ENCODE results near the gene CERKL.
A peak's percentile ranks its signal among the peaks of the same experiment; 100 is the strongest.

The CERKL gene

DNA sequence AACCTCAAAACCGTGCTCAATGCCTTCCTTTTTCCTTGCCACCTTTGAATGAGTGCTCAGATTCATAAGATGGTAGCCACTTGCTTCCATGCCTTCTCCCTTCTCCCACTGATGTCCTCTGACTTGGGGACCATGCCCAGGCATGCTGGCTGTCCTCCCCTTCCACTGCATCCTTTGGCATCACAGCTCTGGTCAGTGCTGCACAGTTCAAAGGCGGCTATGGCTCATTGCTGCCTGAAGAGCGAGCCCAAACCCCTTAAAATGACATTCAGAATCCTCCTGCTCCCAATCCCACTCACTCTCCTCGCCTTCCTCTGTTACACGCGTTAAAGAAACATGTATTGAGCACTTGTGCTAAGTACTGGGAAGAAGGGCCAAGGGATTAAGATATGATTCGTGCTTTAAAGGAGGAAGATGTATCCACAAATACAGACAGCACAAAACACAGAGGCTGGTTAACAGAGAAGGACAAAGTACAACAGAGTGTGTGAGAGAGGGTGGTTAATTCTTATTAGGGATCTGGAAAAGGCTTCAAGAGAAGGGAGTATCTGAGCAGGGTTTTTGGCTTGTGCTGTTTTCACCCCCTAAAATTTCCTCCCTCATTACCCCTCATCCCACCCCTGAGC, 81.8 kb downstream of the CERKL start:
- DNase-seq (ENCODE audit: low read depth in 1 of 2, low spot score in 1 of 2), result no peak
- no peak for TF ChIP-seq JUND (IDR thresholded peaks at IDR 0.05; ENCODE audit: low read depth)
- in situ Hi-C loops (cut with HindIII; ENCODE audit: low pct_unique_long_range_greater_than_20kb, low sequenced_read_pairs), result no loop called here

DNA sequence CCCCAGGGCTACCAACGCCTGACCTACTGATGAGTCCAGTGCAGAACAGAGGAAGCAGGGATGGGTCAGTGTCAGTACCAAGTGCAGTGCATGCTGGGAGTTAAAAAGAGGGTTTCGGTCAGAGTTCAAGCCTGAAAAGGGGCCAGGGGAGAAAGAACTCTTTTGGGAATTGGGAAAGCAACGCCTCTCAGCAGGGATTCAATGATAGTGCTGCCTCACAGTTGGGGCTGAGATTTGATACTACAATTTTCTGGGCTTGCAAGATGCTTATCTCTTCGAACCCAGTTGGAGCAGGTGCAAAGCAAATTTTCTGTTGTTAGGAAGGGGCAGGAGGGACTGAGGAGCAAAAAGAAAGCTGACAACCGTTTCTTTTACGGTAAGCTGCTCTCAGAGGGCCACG, 82.6 kb downstream of the CERKL start:
- no peak for DNase-seq (ENCODE audit: low read depth in 1 of 2, low spot score in 1 of 2)
- no peak for TF ChIP-seq JUND (IDR thresholded peaks at IDR 0.05; ENCODE audit: low read depth)
- in situ Hi-C loops (cut with HindIII; ENCODE audit: low pct_unique_long_range_greater_than_20kb, low sequenced_read_pairs), result no loop called here

DNA sequence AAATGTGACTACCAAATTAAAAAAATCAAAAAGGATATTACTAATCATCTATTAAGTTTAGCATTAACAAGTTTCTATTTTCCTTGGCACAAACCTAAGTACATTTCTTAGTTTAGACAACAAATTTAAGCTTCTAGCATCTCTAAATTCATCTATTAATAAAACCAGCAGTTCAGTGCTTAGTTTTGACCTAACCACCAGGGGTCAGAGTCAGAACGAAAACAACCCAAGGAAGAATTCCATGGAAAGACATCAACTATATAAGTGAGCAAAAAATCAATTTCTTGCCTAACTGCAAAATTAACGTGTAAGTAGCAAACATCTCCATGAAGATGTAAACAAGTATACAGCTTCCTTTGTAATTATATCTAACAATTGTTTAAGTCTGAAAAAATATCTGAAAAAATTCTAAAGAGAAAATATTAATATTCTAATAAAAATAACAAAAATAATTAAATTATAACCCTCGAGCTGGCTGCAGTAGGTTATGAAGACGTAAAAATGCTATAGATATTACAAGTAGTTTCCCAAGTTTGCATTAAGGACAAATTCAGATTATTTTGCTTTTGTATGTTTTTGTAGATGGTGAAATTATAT, 83.7 kb downstream of the CERKL start:
- in situ Hi-C loops (cut with HindIII; ENCODE audit: low pct_unique_long_range_greater_than_20kb, low sequenced_read_pairs), result no loop called here
- peak in 1 of 2 experiments; percentile 50 for DNase-seq (ENCODE audit: low read depth in 1 of 2, low spot score in 1 of 2)
- no peak for TF ChIP-seq JUND (IDR thresholded peaks at IDR 0.05; ENCODE audit: low read depth)

DNA sequence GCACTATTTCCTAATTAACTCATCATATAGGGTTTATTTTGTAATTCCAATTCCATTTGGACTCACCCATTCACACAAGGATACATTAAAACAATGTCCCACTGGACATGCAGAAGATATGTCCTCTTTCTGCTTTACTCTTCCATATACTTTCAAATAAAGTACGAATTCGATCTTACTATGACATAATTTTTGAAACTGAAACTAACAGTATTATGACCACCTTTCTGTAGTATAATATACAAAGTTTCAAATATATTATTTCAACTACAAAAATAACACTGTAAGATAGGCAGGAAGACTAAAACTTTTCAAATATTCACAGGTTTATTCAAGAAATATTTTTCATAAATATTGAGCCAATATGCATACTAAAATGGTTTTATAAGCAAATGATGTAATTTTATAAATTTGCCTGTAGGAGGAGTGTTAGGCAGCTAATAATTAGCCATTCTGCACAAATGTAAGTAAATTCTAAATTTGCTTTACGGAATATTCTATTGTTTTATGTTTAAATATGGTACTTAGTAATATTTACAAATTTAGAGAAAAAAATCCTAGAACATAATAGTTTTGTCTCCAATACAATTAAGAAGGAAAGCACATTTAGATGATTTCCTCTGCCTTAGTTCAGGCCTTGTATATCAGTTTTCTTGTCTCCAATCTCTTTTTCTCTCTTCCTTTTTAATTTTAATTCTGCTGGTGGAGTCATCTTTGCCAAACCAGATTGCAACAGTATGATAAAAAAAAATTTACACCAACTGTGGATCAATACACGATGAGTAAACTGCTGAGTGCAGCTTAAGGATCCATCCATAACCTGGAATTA, 85.9 kb downstream of the CERKL start:
- peak in 1 of 2 experiments; percentile 6 for DNase-seq (ENCODE audit: low read depth in 1 of 2, low spot score in 1 of 2)
- in situ Hi-C loops (cut with HindIII; ENCODE audit: low pct_unique_long_range_greater_than_20kb, low sequenced_read_pairs), result no loop called here
- TF ChIP-seq JUND (IDR thresholded peaks at IDR 0.05; ENCODE audit: low read depth), result no peak

DNA sequence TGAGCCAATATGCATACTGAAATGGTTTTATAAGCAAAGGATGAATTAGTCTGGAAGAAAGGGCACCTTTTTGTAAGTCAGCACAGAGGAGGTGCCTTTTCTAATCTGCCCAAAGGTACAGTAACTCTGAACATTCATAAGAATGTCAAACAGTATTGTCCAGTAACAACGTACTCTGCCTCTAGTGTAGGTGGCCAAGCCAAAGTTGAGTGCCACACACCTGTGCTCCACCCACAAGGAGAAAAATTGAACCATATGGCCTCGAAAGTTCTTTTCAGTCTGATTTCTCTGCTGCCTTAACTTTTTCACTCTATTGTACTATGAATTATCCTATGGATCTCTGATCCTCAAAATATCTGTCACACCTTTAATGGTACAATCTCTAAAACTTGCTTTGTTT, 86.8 kb downstream of the CERKL start:
- TF ChIP-seq JUND (IDR thresholded peaks at IDR 0.05; ENCODE audit: low read depth), result no peak
- no peak for DNase-seq (ENCODE audit: low read depth in 1 of 2, low spot score in 1 of 2)
- in situ Hi-C loops (cut with HindIII; ENCODE audit: low pct_unique_long_range_greater_than_20kb, low sequenced_read_pairs), result no loop called here

DNA sequence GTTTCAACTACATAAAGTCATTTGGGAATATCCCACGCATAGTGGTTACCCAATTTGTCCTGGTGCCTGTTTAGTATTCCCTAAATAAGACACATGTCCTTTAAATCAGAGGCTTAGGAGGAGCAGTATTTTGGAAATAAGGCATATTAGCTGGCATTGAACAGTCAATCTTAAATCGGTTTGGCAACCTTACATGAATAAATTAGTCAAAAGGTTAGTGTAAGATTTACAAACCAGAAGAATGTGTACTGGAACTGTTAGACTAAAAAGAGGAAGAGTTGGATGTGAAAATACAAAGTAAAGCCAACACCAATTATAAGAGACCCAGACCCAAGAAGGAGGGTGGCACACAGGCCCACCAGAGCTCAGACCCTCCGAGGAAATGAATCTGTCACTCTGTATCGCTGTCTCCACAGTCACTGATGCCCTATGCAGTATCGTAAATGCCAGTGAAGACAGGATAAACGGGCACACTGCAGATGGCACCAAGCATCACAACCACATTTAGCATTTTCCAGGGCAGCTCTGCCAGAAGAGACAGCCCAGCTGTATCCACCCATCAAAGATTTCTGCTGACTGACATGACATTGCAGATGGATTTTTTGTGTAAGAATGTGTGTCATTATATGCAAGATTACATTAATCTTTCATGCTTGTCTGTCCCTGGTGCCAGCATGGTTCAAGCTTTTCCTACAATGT, 90.4 kb downstream of the CERKL start:
- TF ChIP-seq JUND (IDR thresholded peaks at IDR 0.05; ENCODE audit: low read depth), result no peak
- in situ Hi-C loops (cut with HindIII; ENCODE audit: low pct_unique_long_range_greater_than_20kb, low sequenced_read_pairs), result no loop called here
- DNase-seq (ENCODE audit: low read depth in 1 of 2, low spot score in 1 of 2), result no peak

DNA sequence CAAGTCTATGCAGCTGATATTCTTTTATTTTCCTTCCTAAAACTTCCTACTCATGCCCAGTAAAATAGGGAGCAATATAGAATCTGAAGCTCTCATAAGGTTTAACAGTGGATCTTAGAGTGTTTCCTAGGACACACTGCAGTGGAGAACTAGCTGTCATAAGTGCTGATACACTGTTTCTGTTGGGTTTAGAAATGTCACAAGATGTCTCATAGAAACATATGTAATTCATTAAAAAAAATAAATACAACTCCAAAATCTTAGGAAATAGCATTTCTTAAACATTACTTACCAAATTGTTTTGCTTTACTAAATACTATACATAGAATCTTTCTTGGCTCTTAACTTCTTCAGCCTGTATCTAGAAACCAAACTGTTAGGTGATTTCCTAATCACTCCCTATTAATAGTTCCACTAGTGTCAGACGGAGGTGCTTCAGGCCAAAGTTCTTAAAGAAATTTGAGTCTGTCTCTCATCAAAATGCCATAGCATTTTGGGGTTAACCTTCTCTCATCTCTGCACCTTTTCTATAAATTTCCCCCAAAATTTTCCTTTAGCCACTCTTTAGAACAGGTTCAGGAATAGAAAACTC, 93.7 kb downstream of the CERKL start:
- no peak for DNase-seq (ENCODE audit: low read depth in 1 of 2, low spot score in 1 of 2)
- in situ Hi-C loops (cut with HindIII; ENCODE audit: low pct_unique_long_range_greater_than_20kb, low sequenced_read_pairs), result no loop called here
- TF ChIP-seq JUND (IDR thresholded peaks at IDR 0.05; ENCODE audit: low read depth), result no peak

DNA sequence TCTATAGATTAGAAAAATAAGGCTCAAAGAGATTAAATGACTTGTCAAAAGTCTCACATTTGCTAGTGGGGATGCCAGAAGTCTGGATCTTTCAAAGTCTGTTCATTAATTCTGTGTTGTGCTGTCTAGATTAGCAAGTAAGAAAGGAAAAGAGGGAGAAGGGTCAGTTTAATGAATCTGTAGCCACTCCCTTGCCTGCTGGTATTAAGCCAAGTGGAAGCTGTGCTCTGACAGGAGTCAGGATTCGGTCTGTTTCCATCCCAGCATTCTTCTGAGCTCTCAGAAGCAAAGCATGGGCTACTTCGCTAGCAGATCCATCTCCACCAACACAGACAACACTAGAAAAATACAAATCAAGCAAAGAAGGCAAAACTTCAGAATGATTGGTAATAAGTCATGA, 98.5 kb downstream of the CERKL start:
- in situ Hi-C loops (cut with HindIII; ENCODE audit: low pct_unique_long_range_greater_than_20kb, low sequenced_read_pairs), result no loop called here
- no peak for DNase-seq (ENCODE audit: low read depth in 1 of 2, low spot score in 1 of 2)

DNA sequence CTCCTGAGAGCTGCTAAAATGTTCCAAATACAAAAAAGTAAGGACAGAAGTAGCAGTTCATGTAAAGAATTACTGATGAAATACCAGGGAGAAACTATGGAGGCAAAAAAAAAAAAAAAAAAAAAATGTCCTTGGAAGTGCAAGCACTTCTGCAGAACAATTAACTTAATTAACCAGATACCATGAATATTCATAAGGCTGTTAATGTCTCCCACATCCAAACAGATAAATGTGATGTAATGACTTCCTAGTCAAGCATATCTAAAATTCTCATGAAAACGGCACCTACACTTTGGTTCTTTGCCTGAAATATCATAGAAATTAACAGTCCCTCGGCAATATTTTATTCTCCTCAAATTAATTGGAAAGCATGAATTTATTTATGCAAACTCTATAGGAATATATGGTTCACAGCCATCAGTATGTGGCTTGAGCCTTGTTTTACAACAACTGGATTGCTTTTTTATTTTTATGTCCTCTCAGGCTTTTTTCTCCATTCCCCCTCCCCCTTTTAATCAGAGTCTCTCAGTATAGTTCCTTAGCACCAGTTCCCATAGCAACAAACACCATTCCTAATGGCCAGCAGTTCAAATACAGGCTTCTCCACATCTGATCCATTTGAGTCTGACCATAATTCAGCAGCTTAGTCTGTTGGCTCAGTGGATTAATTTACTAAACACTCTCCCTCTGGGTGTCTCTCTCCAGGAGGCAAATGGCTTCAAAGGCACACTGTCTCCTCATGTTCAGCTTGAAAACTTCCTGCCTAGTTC, 102.7 kb downstream of the CERKL start:
- in situ Hi-C loops (cut with HindIII; ENCODE audit: low pct_unique_long_range_greater_than_20kb, low sequenced_read_pairs), result no loop called here
- TF ChIP-seq JUND (IDR thresholded peaks at IDR 0.05; ENCODE audit: low read depth), result no peak
- DNase-seq (ENCODE audit: low read depth in 1 of 2, low spot score in 1 of 2), result no peak

More for the DNA sequence above, 98.5 kb downstream of the CERKL start:
- no peak for TF ChIP-seq JUND (IDR thresholded peaks at IDR 0.05; ENCODE audit: low read depth)

DNA sequence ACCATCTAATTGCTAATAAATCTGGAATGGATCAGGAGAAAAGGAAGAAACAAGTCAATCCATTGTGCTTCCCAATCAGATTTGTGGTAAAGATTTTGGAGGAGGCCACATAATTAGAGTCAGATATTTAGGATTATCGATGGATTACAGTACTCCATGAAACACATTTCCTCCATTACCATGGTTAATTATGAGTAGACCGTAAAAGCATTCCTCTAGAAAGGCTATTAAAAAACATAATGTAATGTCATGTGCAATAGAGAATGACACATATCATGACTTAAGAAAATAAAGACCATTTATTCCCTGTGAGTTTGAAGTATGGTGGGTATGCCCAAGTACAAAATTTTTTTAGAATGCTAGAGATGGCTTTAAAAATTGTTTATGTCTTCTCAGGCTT, 103.7 kb downstream of the CERKL start:
- in situ Hi-C loops (cut with HindIII; ENCODE audit: low pct_unique_long_range_greater_than_20kb, low sequenced_read_pairs), result no loop called here
- no peak for DNase-seq (ENCODE audit: low read depth in 1 of 2, low spot score in 1 of 2)
- no peak for TF ChIP-seq JUND (IDR thresholded peaks at IDR 0.05; ENCODE audit: low read depth)

DNA sequence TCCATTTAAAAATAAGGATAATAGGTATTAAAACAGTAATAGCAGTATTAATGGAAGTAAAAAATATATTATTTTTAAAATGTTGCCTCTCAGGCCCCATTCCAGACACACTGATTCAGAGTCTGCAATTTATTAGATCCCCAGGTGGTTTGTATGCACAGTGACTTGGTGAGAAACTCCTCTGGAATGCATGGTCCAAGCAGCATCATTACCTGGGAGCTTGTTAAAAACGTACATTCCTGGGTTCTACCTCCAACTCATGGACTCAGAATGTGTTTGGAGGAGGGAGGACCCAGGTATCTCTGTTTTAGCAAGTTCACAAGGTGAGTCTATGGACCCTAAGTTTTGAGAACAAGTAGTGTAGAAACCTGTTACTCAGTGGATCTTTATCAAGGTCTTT, 104.1 kb downstream of the CERKL start:
- no peak for TF ChIP-seq JUND (IDR thresholded peaks at IDR 0.05; ENCODE audit: low read depth)
- DNase-seq (ENCODE audit: low read depth in 1 of 2, low spot score in 1 of 2), result no peak
- in situ Hi-C loops (cut with HindIII; ENCODE audit: low pct_unique_long_range_greater_than_20kb, low sequenced_read_pairs), result no loop called here

DNA sequence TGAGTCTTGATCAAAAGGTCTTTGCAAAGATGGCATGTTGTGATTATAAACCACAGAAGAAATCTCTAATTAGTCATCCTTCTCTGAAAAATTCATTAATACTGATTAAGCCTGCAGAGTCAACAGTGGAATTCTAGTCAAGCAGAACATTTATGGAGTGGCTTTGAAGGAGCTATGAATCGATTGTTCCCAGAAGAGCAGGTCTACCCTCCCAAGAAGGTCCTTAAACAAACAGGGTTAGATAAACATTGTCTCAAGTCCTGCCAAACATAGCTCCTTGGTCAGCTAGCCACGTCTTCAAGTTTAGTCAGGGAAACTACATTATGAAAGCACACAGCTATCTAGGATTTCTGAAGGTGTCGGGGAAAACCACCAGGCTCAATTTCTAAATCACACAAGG, 110.8 kb downstream of the CERKL start:
- DNase-seq (ENCODE audit: low read depth in 1 of 2, low spot score in 1 of 2), result peak in 1 of 2 experiments; percentile 5
- no peak for TF ChIP-seq JUND (IDR thresholded peaks at IDR 0.05; ENCODE audit: low read depth)
- in situ Hi-C loops (cut with HindIII; ENCODE audit: low pct_unique_long_range_greater_than_20kb, low sequenced_read_pairs), result no loop called here

Data from T47D (cell line).